Mucosa of stomach (tissue), 1 donor: ENCODE measurements around the gene IL10.

Experiments used
- H3K27me3 ChIP-seq: one replicate; pipeline ENCODE4 v1.7.0; 2013; ENCODE audit warnings: mild to moderate bottlenecking, low read length; ENCODE audit not compliant: control insufficient read depth, insufficient read depth
- H3K36me3 ChIP-seq: one replicate; pipeline ENCODE4 v1.7.0; 2013; ENCODE audit warnings: low read length; ENCODE audit not compliant: control insufficient read depth, insufficient read depth
- H3K4me1 ChIP-seq: one replicate; pipeline ENCODE4 v1.7.0; 2013; ENCODE audit warnings: mild to moderate bottlenecking, low read length; ENCODE audit not compliant: control insufficient read depth, insufficient read depth
- H3K4me3 ChIP-seq: one replicate; pipeline ENCODE4 v1.7.0; 2013; ENCODE audit warnings: low read length
- H3K9ac ChIP-seq: one replicate; pipeline ENCODE4 v1.7.0; 2013; ENCODE audit warnings: mild to moderate bottlenecking, low read length, moderate library complexity
- H3K9me3 ChIP-seq: one replicate; pipeline ENCODE4 v1.7.0; 2013; ENCODE audit warnings: mild to moderate bottlenecking, low read length, moderate library complexity; ENCODE audit not compliant: control insufficient read depth
- donor health status: Pancreatic carcinoma.

IL10 gene

DNA sequence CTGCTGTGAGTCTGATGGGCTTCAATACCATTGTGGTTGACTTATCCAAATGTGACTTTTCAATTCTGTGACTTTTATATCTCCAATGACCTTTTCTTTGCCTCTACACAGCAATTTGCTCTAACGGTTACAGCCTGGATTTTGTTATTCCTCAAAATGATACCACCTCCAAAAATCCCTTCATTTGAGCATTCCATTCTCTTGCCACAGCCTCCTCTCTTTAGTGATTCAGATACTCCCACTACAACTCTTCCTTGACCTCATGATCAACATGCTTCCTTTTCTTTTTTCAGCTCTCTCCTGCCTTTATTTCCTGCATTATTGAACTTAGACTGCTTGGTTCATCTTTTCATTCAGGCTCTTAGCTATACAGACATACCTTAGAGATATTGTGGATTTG lies 18.3 kb downstream of the IL10 start:
- no peaks in the 10 kb centered on the region for H3K27me3 ChIP-seq
- no peaks in the 10 kb centered on the region for H3K4me1 ChIP-seq
- H3K36me3 ChIP-seq = no peaks in the 10 kb centered on the region
- H3K9me3 ChIP-seq = no peaks in the 10 kb centered on the region
- H3K9ac ChIP-seq = no peak overlapping the region
- H3K4me3 ChIP-seq = no peak overlapping the region

DNA sequence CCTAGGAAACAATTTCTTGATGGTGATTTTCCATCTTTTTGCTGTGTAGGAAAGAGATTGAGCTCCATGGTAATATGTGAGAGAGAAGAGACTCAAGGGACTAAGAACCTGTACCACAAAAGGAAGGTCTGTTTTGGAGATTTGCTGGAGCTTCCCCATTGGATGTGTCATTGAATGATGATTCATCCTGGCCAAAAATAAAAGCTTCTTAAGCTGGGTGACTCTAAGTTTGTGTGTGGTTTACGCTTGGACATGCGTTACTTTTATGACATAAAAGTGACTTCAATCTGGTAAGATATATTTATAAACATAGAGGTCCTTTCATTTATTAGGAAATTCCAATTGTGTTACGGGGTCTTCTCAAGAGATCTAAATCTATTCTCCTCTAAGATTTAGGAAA lies 19.2 kb downstream of the IL10 start:
- Histone ChIP-seq H3K4me1 (no peaks in the 10 kb centered on the region), H3K9me3 (no peaks in the 10 kb centered on the region), H3K27me3 (no peaks in the 10 kb centered on the region), H3K9ac (no peak overlapping the region), H3K4me3 (no peak overlapping the region), H3K36me3 (no peaks in the 10 kb centered on the region)

GRCh38 chr1:206752481-206752880 lies 19.8 kb downstream of the IL10 start:
- Histone ChIP-seq H3K9me3 (no peaks in the 10 kb centered on the region), H3K27me3 (no peaks in the 10 kb centered on the region)

GRCh38 chr1:206751891-206752290 lies 20.4 kb downstream of the IL10 start:
- H3K4me1 ChIP-seq = no peaks in the 10 kb centered on the region
- H3K9me3 ChIP-seq = no peaks in the 10 kb centered on the region
- no peak overlapping the region for H3K4me3 ChIP-seq
- H3K9ac ChIP-seq = no peak overlapping the region
- no peaks in the 10 kb centered on the region for H3K27me3 ChIP-seq
- H3K36me3 ChIP-seq = no peaks in the 10 kb centered on the region

More at GRCh38 chr1:206752481-206752880, 19.8 kb downstream of the IL10 start:
- H3K9ac ChIP-seq = no peak overlapping the region
- no peaks in the 10 kb centered on the region for H3K36me3 ChIP-seq
- H3K4me1 ChIP-seq = no peaks in the 10 kb centered on the region
- no peak overlapping the region for H3K4me3 ChIP-seq

- no peak overlapping the region for H3K9ac ChIP-seq
- H3K9me3 ChIP-seq = no peaks in the 10 kb centered on the region
- no peak overlapping the region for H3K4me3 ChIP-seq
- no peaks in the 10 kb centered on the region for H3K36me3 ChIP-seq
- no peaks in the 10 kb centered on the region for H3K4me1 ChIP-seq
- no peaks in the 10 kb centered on the region for H3K27me3 ChIP-seq
These were observed 23.8 kb downstream of the IL10 start for GRCh38 chr1:206748348-206749030.

GRCh38 chr1:206745301-206745700 lies 27.0 kb downstream of the IL10 start:
- no peaks in the 10 kb centered on the region for H3K4me1 ChIP-seq
- H3K27me3 ChIP-seq = no peaks in the 10 kb centered on the region
- no peaks in the 10 kb centered on the region for H3K36me3 ChIP-seq
- H3K9me3 ChIP-seq = no peaks in the 10 kb centered on the region
- no peak overlapping the region for H3K9ac ChIP-seq
- H3K4me3 ChIP-seq = no peak overlapping the region

GRCh38 chr1:206744683-206745082 lies 27.6 kb downstream of the IL10 start:
- Histone ChIP-seq H3K36me3 (no peaks in the 10 kb centered on the region), H3K4me3 (no peak overlapping the region), H3K27me3 (no peaks in the 10 kb centered on the region), H3K4me1 (no peaks in the 10 kb centered on the region), H3K9ac (no peak overlapping the region), H3K9me3 (no peaks in the 10 kb centered on the region)

- Histone ChIP-seq H3K9me3 (no peaks in the 10 kb centered on the region), H3K27me3 (no peaks in the 10 kb centered on the region), H3K9ac (no peak overlapping the region), H3K36me3 (no peaks in the 10 kb centered on the region), H3K4me1 (peaks cover 7% of the 10 kb centered on the region), H3K4me3 (no peak overlapping the region)
These were observed 29.4 kb downstream of the IL10 start for GRCh38 chr1:206742719-206743383.

GRCh38 chr1:206741142-206741701 lies 31.1 kb downstream of the IL10 start:
- Histone ChIP-seq H3K36me3 (peaks cover under 1% of the 10 kb centered on the region), H3K27me3 (no peaks in the 10 kb centered on the region), H3K4me1 (peaks cover 12% of the 10 kb centered on the region), H3K9ac (no peak overlapping the region), H3K9me3 (no peaks in the 10 kb centered on the region), H3K4me3 (no peak overlapping the region)

DNA sequence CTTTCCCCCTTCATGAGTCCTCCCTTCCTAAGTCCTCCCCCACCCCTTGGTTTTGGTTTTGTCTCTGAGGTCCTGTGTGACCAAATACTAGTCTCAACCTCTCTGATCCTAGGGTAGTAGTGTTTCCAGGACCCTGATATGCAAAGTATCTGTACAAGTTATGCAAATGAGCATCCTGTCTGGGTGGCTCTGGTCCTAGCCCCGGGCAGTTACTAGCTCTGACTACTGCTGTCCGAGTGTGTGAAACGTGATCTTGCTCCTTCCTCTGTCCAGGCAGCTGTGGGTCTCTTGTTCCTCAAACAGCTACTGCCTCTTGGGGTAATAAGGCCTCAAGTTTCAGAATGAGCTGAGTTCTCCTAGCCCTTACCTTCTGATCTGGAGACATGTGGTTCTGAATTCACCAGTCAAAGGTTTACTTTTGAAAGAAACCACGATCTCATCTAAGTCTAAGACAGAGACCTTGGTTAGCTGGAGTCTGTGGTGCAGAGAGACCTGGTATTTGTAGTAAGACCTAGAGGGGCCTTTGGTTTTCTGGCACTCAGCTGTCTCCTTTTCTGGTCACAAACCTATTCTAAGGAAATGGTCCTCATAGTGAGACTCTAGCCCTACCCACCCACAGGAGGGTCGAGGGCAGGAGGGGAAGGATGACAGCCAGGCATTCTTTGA lies 32.8 kb downstream of the IL10 start:
- Histone ChIP-seq H3K4me3 (no peak overlapping the region), H3K4me1 (peaks cover 12% of the 10 kb centered on the region), H3K27me3 (no peaks in the 10 kb centered on the region), H3K9ac (no peak overlapping the region), H3K36me3 (peaks cover 8% of the 10 kb centered on the region), H3K9me3 (no peaks in the 10 kb centered on the region)

- H3K4me1 ChIP-seq = peaks cover 12% of the 10 kb centered on the region
- no peak overlapping the region for H3K4me3 ChIP-seq
- H3K27me3 ChIP-seq = no peaks in the 10 kb centered on the region
- H3K9ac ChIP-seq = no peak overlapping the region
- peaks cover 8% of the 10 kb centered on the region for H3K36me3 ChIP-seq
- H3K9me3 ChIP-seq = no peaks in the 10 kb centered on the region
These were observed 33.6 kb downstream of the IL10 start for GRCh38 chr1:206738370-206739366.
